ENCODE measurements around the gene SGO2.
"Not testable (repeated sequence)": the region's sequence is repeated elsewhere in the genome, so short reads cannot be mapped to it uniquely, and the experiment has no call there.

SGO2 gene

GRCh38 chr2:200525066-200525465, 941 bp upstream of the SGO2 start:
- DNase-seq (ENCODE audit: low read depth in 2 of 2) = no peak

GRCh38 chr2:200525551-200525881, 491 bp upstream of the SGO2 start:
- DNase-seq (ENCODE audit: low read depth in 2 of 2) = no peak

GRCh38 chr2:200528228-200528627, 2.2 kb downstream of the SGO2 start:
- DNase-seq (ENCODE audit: low read depth in 2 of 2) = no peak

- DNase-seq (ENCODE audit: low read depth in 2 of 2) = no peak
These were observed 7.7 kb downstream of the SGO2 start for GRCh38 chr2:200533754-200534153.

GRCh38 chr2:200534572-200534971, 8.6 kb downstream of the SGO2 start:
- no peak for DNase-seq (ENCODE audit: low read depth in 2 of 2)

- no peak for DNase-seq (ENCODE audit: low read depth in 2 of 2)
These were observed 12.1 kb downstream of the SGO2 start for GRCh38 chr2:200538139-200538538.

- DNase-seq (ENCODE audit: low read depth in 2 of 2) = no peak
These were observed 14.8 kb downstream of the SGO2 start for GRCh38 chr2:200540793-200541192.

- not testable (repeated sequence) for DNase-seq (ENCODE audit: low read depth in 2 of 2)
These were observed 40.6 kb downstream of the SGO2 start for GRCh38 chr2:200566596-200566995.

GRCh38 chr2:200567932-200568331, 41.9 kb downstream of the SGO2 start:
- no peak for DNase-seq (ENCODE audit: low read depth in 2 of 2)

GRCh38 chr2:200575957-200576356, 50.0 kb downstream of the SGO2 start:
- DNase-seq (ENCODE audit: low read depth in 2 of 2) = no peak

GRCh38 chr2:200577027-200577426, 51.0 kb downstream of the SGO2 start:
- DNase-seq (ENCODE audit: low read depth in 2 of 2) = no peak

- DNase-seq (ENCODE audit: low read depth in 2 of 2) = no peak
These were observed 52.8 kb downstream of the SGO2 start for GRCh38 chr2:200578778-200579177.

- DNase-seq (ENCODE audit: low read depth in 2 of 2) = no peak
These were observed 58.6 kb downstream of the SGO2 start for GRCh38 chr2:200584639-200585038.

- DNase-seq (ENCODE audit: low read depth in 2 of 2) = no peak
These were observed 59.3 kb downstream of the SGO2 start for GRCh38 chr2:200585340-200585729.

- no peak for DNase-seq (ENCODE audit: low read depth in 2 of 2)
These were observed 60.0 kb downstream of the SGO2 start, which contains the start of gene AOX1 for GRCh38 chr2:200585730-200586643. TSS of gene AOX1 (plus strand) at chr2:200586014. CDS start at chr2:200586109, 95 bp downstream.

GRCh38 chr2:200586644-200586975, 60.6 kb downstream of the SGO2 start:
- no peak for DNase-seq (ENCODE audit: low read depth in 2 of 2)

GRCh38 chr2:200587007-200587616, 61.1 kb downstream of the SGO2 start:
- DNase-seq (ENCODE audit: low read depth in 2 of 2) = no peak

GRCh38 chr2:200588076-200588678, 62.2 kb downstream of the SGO2 start:
- no peak for DNase-seq (ENCODE audit: low read depth in 2 of 2)

- DNase-seq (ENCODE audit: low read depth in 2 of 2) = no peak
These were observed 64.1 kb downstream of the SGO2 start for GRCh38 chr2:200590090-200590489.

- DNase-seq (ENCODE audit: low read depth in 2 of 2) = no peak
These were observed 65.3 kb downstream of the SGO2 start for GRCh38 chr2:200591308-200591707.

- DNase-seq (ENCODE audit: low read depth in 2 of 2) = no peak
These were observed 66.5 kb downstream of the SGO2 start for GRCh38 chr2:200592406-200593075.

GRCh38 chr2:200593905-200594304, 67.9 kb downstream of the SGO2 start:
- no peak for DNase-seq (ENCODE audit: low read depth in 2 of 2)

Measured in fibroblast of skin of left biceps (primary cell).